GM20000 (cell line): ENCODE measurements around the gene ABCD3.
"Not testable (repeated sequence)": the region's sequence is repeated elsewhere in the genome, so short reads cannot be mapped to it uniquely, and the experiment has no call there.

Source experiments
- DNase-seq: peaks from one replicate; pipeline ENCODE4 v3.0.0; 2012; ENCODE audit warnings: low spot score
- TF ChIP-seq, protein P1 (sequence below): IDR thresholded peaks from 2 replicates; pipeline ENCODE4 v1.5.1; 2012; ENCODE audit warnings: mild to moderate bottlenecking, control low read depth; ENCODE audit errors: extremely low read depth, missing control alignments

ABCD3 gene

DNA sequence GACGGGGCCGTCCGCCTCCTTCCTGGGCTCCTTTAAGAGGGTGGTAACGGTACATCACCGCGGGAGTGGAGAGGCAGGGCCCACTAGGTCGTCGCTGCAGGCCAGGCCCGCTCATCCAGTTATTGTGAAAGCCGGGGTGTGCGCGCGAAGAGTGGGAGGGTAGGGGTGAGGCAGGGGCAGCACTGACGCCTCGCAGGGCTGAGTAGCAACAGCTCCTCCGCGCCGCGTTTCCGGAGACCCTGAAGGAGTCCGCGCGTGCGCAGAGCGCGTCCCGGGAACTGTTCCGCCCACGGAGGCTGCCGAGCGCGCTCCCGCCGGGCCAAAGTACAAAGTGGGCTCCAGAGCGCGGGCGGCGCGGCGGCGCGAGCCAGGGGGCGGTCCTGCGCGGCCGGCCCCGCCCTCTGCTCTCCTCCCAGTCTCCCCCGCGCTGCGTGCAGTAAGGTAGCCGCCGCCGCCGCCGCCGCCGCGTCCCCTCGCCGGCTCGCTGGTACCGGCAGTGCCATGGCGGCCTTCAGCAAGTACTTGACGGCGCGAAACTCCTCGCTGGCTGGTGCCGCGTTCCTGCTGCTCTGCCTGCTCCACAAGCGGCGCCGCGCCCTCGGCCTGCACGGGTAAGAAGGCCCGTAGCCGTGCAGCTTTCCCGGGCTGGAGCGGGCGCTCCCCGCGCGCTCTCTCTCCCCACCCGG, at the start of gene ABCD3:
TSS of gene ABCD3 (plus strand) at position 412 of the 686 bp plus-strand sequence. CDS start at position 502, 90 bp downstream.
- TF ChIP-seq, protein P1, sequence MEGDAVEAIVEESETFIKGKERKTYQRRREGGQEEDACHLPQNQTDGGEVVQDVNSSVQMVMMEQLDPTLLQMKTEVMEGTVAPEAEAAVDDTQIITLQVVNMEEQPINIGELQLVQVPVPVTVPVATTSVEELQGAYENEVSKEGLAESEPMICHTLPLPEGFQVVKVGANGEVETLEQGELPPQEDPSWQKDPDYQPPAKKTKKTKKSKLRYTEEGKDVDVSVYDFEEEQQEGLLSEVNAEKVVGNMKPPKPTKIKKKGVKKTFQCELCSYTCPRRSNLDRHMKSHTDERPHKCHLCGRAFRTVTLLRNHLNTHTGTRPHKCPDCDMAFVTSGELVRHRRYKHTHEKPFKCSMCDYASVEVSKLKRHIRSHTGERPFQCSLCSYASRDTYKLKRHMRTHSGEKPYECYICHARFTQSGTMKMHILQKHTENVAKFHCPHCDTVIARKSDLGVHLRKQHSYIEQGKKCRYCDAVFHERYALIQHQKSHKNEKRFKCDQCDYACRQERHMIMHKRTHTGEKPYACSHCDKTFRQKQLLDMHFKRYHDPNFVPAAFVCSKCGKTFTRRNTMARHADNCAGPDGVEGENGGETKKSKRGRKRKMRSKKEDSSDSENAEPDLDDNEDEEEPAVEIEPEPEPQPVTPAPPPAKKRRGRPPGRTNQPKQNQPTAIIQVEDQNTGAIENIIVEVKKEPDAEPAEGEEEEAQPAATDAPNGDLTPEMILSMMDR = no peak
- DNase-seq = peak; percentile 95

DNA sequence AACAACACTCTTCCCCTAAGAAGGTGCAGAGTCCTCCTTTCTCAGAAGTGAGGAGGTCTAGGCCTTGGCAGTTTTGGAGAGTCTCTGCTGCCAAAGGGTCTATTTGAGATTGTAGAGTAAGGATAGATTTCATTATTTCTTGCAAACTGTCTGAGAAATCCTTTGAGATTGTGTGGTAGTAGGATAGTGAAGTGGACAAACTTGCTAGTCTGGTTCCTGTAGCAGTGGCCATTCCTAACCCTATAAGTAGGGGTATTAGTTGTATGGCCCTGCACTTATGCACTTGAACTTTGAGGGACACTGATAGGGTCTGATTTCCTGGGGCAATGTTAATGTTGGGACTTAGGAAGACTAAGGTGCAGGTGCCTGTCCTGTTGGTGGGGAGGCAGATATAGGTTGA, 45.4 kb upstream of the ABCD3 start:
- DNase-seq = not testable (repeated sequence)

DNA sequence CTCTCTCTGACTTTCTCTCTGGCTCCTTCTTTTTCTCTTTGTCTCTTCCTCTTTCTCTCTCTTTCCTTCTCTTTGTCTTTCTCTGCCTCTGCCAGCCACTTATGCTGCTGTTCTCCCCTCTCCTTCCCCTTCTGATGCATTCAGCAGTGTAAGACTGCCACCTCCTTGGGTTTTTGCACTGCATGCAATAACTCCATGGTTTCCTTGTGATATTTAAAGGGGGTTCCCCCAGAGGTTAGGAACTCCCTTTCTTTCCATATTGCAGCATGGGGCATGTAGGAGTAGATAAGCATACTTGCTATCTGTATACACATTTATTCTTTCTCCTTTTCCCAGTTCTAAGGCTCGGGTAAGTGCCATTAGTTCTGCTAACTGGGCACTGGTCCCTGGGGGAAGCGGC, 44.9 kb upstream of the ABCD3 start:
- DNase-seq = not testable (repeated sequence)

DNA sequence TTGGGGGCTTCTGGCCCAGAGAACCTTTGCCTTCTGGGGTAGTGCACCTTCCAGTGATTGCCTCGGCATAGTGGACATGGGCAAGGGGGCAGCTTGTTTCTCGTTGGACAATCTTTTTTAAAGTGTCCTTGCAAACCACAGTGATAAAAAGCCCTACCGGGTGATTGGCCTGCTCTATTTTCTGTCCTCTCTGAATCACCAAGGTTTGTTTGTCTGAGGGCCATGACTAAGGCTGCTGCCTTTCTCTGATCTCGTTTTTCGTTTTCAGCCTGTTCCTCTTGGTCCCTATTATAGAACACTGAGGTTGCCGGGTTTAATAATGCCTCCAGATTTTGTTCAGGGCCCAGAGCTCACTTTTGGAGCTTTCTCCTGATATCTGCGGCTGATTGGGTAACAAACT, 42.5 kb upstream of the ABCD3 start:
- not testable (repeated sequence) for DNase-seq

DNA sequence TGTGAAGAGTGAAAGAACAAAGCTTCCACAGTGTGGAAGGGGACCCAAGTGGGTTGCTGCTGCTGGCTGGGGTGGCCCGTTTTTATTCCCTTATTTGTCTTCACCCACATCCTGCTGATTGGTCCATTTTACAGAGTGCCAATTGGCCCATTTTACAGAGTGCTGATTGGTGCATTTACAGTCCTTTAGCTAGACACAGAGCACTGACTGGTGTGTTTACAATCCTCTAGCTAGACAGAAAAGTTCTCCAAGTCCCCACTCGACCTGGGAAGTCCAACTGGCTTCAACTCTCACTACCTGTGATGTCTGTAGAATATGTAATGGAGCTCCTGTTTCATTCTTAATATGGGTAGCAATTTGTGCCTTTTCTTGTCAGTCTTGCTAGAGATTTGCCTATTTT, 39.7 kb upstream of the ABCD3 start:
- not testable (repeated sequence) for DNase-seq

DNA sequence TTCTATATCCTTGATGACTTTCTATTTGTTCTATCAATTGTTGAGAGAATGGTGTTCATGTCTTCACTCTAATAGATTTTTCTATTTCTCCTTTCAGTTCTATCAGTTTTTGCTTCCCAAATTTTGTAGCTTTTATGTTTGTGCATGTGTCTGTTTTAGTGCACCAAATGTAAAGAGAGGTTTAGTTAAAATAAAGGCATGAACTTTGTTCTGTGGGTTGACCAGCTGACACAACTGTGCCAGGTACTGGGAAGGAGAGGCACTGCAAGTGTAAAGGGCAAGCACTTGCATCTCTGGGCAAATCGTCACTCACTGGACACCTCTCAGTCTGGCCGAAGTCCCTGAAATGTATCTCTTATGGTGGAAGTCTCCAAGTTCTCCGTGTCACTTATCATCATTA, 38.6 kb upstream of the ABCD3 start:
- DNase-seq = no peak
- TF ChIP-seq, protein P1 = no peak

DNA sequence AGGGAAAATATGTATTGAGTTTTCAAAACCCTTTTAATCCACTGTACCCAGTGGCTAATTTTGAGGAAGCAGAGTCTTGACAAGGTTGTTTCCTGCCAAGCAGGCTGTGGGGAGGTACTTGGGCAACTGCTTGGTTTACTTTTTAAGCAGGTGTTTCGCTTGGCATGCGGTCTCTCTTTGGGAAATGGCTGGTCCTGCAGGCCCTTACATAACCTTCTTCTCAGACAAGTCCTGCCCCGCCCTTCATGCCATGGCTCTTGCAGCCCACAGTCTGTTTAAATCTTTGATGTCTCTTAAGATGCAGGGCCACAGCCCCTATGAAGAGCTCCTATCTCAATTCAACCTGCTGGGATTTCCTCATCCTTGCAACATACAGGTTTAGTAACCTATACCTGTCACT, 36.0 kb upstream of the ABCD3 start:
- DNase-seq = no peak

DNA sequence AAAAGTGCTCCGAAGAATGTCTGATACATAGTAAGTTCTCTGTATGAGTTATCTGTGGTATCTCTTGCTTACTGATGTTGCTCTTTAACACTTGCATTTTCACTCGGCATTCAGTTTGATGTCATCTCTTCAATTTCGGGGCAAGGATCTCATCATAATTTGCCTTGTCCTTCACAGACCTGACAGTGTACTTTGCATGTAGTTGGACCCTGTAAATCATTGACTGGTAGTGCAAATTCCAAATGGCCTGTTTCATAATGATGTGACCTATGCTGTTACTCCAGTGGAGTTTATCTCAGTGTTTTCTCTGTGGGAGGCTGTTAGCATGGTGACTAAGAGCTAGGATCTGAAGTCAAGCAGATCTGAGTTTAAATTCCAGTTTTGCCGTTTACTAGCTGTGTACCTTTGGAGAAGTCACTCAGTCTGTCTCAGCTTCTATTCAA, 34.2 kb upstream of the ABCD3 start:
- peak; percentile 14 for DNase-seq
- TF ChIP-seq, protein P1 = no peak

More for the DNA sequence above, 36.0 kb upstream of the ABCD3 start:
- TF ChIP-seq, protein P1 = no peak

DNA sequence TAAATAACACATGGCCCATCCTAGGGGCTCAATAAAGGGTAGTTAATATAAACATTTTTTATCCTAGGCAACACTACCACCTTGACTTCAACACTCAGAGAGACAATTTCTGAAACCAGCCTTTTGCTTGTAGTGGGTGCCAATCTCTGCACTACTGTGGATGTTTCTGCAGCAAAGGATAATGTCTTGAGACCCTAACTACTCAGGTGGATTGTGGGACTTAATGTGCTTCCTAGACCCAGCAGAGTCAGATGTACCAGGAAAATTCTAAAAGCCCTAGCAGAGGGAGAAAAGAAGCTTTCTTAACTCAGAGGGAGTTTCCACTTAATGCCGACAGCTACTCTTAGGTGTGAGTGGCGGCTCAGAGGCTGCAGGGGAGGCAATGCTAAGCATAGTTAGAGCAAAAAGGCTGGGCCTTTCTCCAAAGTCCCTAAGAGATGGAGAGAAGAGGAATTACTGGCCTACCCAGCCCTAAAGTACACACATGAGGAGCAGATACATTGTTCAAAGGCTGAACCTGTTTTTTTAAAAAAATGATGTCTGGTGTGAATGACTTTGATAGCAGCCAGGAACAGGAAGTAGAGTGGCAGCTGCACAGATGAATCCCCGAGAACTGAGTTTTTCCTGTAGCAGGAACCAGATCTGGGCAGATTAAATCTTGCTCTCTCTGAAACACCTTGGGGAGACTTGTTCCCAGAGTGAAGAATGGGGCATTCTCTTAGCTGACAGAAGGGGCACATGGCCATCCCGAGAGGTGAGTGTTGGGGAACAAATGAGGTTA, 33.5 kb upstream of the ABCD3 start:
- DNase-seq = peak; percentile 11
- TF ChIP-seq, protein P1 = no peak
